Skin epidermis (tissue), 12 donors: Measurements from ENCODE around the gene PDLIM5.
A peak's percentile ranks its signal among the peaks of the same experiment; 100 is the strongest.

ENCODE experiments used
- H3K27ac ChIP-seq, 21 experiments: fragments of 200-600 bp; sonication (generic) in 11 of 21; one replicate each; pipeline ENCODE4 v1.5.0; 2020; ENCODE audit warnings: mild to moderate bottlenecking in 3 of 21, inconsistent platforms in 2 of 21, moderate library complexity in 2 of 21
- H3K4me3 ChIP-seq, 7 experiments: fragments of 200-600 bp; sonication (generic) in 2 of 7; one replicate each; pipeline ENCODE4 v1.5.0; 2020; ENCODE audit warnings: inconsistent platforms in 2 of 7, mild to moderate bottlenecking in 2 of 7, moderate library complexity in 1 of 7

Gene PDLIM5

GRCh38 chr4:94419956-94420355 lies 31.8 kb upstream of the PDLIM5 start:
- Histone ChIP-seq H3K27ac (no peak overlapping the region), H3K4me3 (no peak overlapping the region)

- H3K4me3 ChIP-seq = no peak overlapping the region
- H3K27ac ChIP-seq = no peak overlapping the region
Measured at GRCh38 chr4:94420356-94420755, 31.4 kb upstream of the PDLIM5 start.

GRCh38 chr4:94426783-94427182 lies 25.0 kb upstream of the PDLIM5 start:
- Histone ChIP-seq H3K27ac (no peak overlapping the region), H3K4me3 (no peak overlapping the region)

GRCh38 chr4:94428884-94429283 lies 22.9 kb upstream of the PDLIM5 start:
- Histone ChIP-seq H3K27ac (no peak overlapping the region), H3K4me3 (no peak overlapping the region)

GRCh38 chr4:94430406-94430805 lies 21.3 kb upstream of the PDLIM5 start:
- H3K27ac ChIP-seq = no peak overlapping the region
- no peak overlapping the region for H3K4me3 ChIP-seq

- H3K27ac ChIP-seq = no peak overlapping the region
- H3K4me3 ChIP-seq = no peak overlapping the region
Measured at GRCh38 chr4:94431388-94431787, 20.4 kb upstream of the PDLIM5 start.

GRCh38 chr4:94434505-94434904 lies 17.2 kb upstream of the PDLIM5 start:
- Histone ChIP-seq H3K27ac (no peak overlapping the region), H3K4me3 (no peak overlapping the region)

GRCh38 chr4:94435874-94436273 lies 15.9 kb upstream of the PDLIM5 start:
- H3K4me3 ChIP-seq = no peak overlapping the region

GRCh38 chr4:94436512-94436911 lies 15.2 kb upstream of the PDLIM5 start:
- H3K4me3 ChIP-seq = no peak overlapping the region

More at GRCh38 chr4:94435874-94436273, 15.9 kb upstream of the PDLIM5 start:
- no peak overlapping the region for H3K27ac ChIP-seq

GRCh38 chr4:94439606-94440005 lies 12.1 kb upstream of the PDLIM5 start:
- H3K27ac ChIP-seq = no peak overlapping the region
- no peak overlapping the region for H3K4me3 ChIP-seq

More at GRCh38 chr4:94436512-94436911, 15.2 kb upstream of the PDLIM5 start:
- H3K27ac ChIP-seq = no peak overlapping the region

GRCh38 chr4:94441838-94442237 lies 9.9 kb upstream of the PDLIM5 start:
- H3K27ac ChIP-seq = no peak overlapping the region
- H3K4me3 ChIP-seq = no peak overlapping the region

- H3K27ac ChIP-seq = no peak overlapping the region
Measured at GRCh38 chr4:94442251-94442650, 9.5 kb upstream of the PDLIM5 start.

GRCh38 chr4:94446386-94446785 lies 5.4 kb upstream of the PDLIM5 start:
- no peak overlapping the region for H3K4me3 ChIP-seq
- no peak overlapping the region for H3K27ac ChIP-seq

More at GRCh38 chr4:94442251-94442650, 9.5 kb upstream of the PDLIM5 start:
- no peak overlapping the region for H3K4me3 ChIP-seq

GRCh38 chr4:94447754-94448411 lies 3.9 kb upstream of the PDLIM5 start:
- no peak overlapping the region for H3K4me3 ChIP-seq
- no peak overlapping the region for H3K27ac ChIP-seq

GRCh38 chr4:94448815-94449375 lies 2.8 kb upstream of the PDLIM5 start:
- no peak overlapping the region for H3K4me3 ChIP-seq

GRCh38 chr4:94451051-94451694 lies 569 bp upstream of the PDLIM5 start:
- Histone ChIP-seq H3K4me3 (peak overlapping the region; percentile 68 to 98 (median 95)), H3K27ac (peak overlapping the region in 14 of 21 experiments; percentile 39 to 97 (median 94))

More at GRCh38 chr4:94448815-94449375, 2.8 kb upstream of the PDLIM5 start:
- no peak overlapping the region for H3K27ac ChIP-seq

GRCh38 chr4:94452476-94453371 lies 982 bp downstream of the PDLIM5 start:
- H3K27ac ChIP-seq = peak overlapping the region; percentile 80 to 99 (median 95)
- peak overlapping the region; percentile 68 to 98 (median 95) for H3K4me3 ChIP-seq

GRCh38 chr4:94453391-94453963 lies 1.7 kb downstream of the PDLIM5 start:
- Histone ChIP-seq H3K4me3 (peak overlapping the region; percentile 68 to 98 (median 95)), H3K27ac (peak overlapping the region in 18 of 21 experiments; percentile 84 to 99 (median 95))

- H3K27ac ChIP-seq = peak overlapping the region in 5 of 21 experiments; percentile 4 to 98 (median 96)
- peak overlapping the region in 2 of 7 experiments; percentile 16 to 87 for H3K4me3 ChIP-seq
Measured at GRCh38 chr4:94454405-94454804, 2.7 kb downstream of the PDLIM5 start.
